Breast epithelium (tissue), 3 donors: Measurements from ENCODE around the gene GALNT8.

Experiments used
- POLR2A ChIP-seq: fragments of 450-650 bp; IDR thresholded peaks from one replicate; pipeline ENCODE4 v1.6.1; 2016; ENCODE audit warnings: antibody characterized with exemption, mild to moderate bottlenecking, moderate library complexity
- POLR2AphosphoS5 ChIP-seq, 3 donors: sonication (generic); formaldehyde crosslinking; IDR thresholded peaks; one replicate each; pipeline ENCODE4 v1.6.1; 2017; ENCODE audit warnings: antibody characterized with exemption in 3 of 3
- TF ChIP-seq, protein P1 (sequence below), 3 donors: fragments of 450-650 bp; IDR thresholded peaks; one replicate each; pipeline ENCODE4 v1.5.1; 2016 to 2017; ENCODE audit warnings: antibody characterized with exemption in 3 of 3, mild to moderate bottlenecking in 3 of 3, moderate library complexity in 3 of 3

GRCh38 chr12:4705824-4706223 is 14.4 kb upstream of the GALNT8 start:
- TF ChIP-seq, protein P1, sequence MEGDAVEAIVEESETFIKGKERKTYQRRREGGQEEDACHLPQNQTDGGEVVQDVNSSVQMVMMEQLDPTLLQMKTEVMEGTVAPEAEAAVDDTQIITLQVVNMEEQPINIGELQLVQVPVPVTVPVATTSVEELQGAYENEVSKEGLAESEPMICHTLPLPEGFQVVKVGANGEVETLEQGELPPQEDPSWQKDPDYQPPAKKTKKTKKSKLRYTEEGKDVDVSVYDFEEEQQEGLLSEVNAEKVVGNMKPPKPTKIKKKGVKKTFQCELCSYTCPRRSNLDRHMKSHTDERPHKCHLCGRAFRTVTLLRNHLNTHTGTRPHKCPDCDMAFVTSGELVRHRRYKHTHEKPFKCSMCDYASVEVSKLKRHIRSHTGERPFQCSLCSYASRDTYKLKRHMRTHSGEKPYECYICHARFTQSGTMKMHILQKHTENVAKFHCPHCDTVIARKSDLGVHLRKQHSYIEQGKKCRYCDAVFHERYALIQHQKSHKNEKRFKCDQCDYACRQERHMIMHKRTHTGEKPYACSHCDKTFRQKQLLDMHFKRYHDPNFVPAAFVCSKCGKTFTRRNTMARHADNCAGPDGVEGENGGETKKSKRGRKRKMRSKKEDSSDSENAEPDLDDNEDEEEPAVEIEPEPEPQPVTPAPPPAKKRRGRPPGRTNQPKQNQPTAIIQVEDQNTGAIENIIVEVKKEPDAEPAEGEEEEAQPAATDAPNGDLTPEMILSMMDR (IDR thresholded peaks at IDR 0.05), result no peak
- TF ChIP-seq POLR2AphosphoS5 (IDR thresholded peaks at IDR 0.05) (no peak), POLR2A (no peak)
